ENCODE measurements around the gene RNF183.

Gene RNF183

GRCh38 chr9:113278840-113279239 is 24.3 kb downstream of the RNF183 start:
- no peak overlapping the region for H3K27ac ChIP-seq (ENCODE audit: extremely low read depth, low read depth, low read length)
- ChIA-PET POLR2A (no interaction called here), CTCF (interaction anchor here (1.0 kb wide), 1 partner anchor 313 kb away, joined by 3 read pairs; no protein-coding TSS in a partner anchor)
- no peak overlapping the region for H3K4me3 ChIP-seq (ENCODE audit: low read depth, low read length)
- 0 out of 2 replicates have a peak, but pooled peaks cover 3% of the 10 kb centered on the region for H3K4me1 ChIP-seq (ENCODE audit: control insufficient read depth, insufficient read depth, low read length)
- H3K9me3 ChIP-seq (ENCODE audit: control insufficient read depth, insufficient read depth, low read depth, low read length), result no peaks in the 10 kb centered on the region
- peaks cover 45 to 68% of the 10 kb centered on the region in 2 experiments for H3K36me3 ChIP-seq (ENCODE audit: control insufficient read depth in 2 of 2, insufficient read depth in 1 of 2, low read length in 2 of 2)
- TF ChIP-seq ZNF223 (tag by site-specific recombination; IDR thresholded peaks at IDR 0.05), result no peak
- no peak for TF ChIP-seq ZNF501 (tag by site-specific recombination; IDR thresholded peaks at IDR 0.05)
- TF ChIP-seq ZNF394 (tag by site-specific recombination; IDR thresholded peaks at IDR 0.05; ENCODE audit: borderline replicate concordance), result no peak
- TF ChIP-seq ZNF37A (tag by site-specific recombination; IDR thresholded peaks at IDR 0.05), result no peak
- TF ChIP-seq ZNF311 (tag by site-specific recombination; IDR thresholded peaks at IDR 0.05; ENCODE audit: borderline replicate concordance), result no peak
- no peak for TF ChIP-seq ZSCAN4 (tag by site-specific recombination; IDR thresholded peaks at IDR 0.05)
- TF ChIP-seq ZNF768 (tag by site-specific recombination; IDR thresholded peaks at IDR 0.05), result no peak
- TF ChIP-seq ZNF292 (tag by site-specific recombination; IDR thresholded peaks at IDR 0.05; ENCODE audit: borderline replicate concordance, low read depth), result no peak
- TF ChIP-seq ZNF792 (tag by site-specific recombination; IDR thresholded peaks at IDR 0.05), result no peak
- TF ChIP-seq KLF1 (tag by site-specific recombination; IDR thresholded peaks at IDR 0.05), result no peak
- TF ChIP-seq ZNF530 (tag by site-specific recombination; IDR thresholded peaks at IDR 0.05; ENCODE audit: low read depth), result no peak
- no peak for TF ChIP-seq IKZF3 (tag by site-specific recombination; IDR thresholded peaks at IDR 0.05)
- no peak for TF ChIP-seq ZSCAN30 (tag by site-specific recombination; IDR thresholded peaks at IDR 0.05)
- no peak for TF ChIP-seq ZEB2 (tag by site-specific recombination; IDR thresholded peaks at IDR 0.05)

DNA sequence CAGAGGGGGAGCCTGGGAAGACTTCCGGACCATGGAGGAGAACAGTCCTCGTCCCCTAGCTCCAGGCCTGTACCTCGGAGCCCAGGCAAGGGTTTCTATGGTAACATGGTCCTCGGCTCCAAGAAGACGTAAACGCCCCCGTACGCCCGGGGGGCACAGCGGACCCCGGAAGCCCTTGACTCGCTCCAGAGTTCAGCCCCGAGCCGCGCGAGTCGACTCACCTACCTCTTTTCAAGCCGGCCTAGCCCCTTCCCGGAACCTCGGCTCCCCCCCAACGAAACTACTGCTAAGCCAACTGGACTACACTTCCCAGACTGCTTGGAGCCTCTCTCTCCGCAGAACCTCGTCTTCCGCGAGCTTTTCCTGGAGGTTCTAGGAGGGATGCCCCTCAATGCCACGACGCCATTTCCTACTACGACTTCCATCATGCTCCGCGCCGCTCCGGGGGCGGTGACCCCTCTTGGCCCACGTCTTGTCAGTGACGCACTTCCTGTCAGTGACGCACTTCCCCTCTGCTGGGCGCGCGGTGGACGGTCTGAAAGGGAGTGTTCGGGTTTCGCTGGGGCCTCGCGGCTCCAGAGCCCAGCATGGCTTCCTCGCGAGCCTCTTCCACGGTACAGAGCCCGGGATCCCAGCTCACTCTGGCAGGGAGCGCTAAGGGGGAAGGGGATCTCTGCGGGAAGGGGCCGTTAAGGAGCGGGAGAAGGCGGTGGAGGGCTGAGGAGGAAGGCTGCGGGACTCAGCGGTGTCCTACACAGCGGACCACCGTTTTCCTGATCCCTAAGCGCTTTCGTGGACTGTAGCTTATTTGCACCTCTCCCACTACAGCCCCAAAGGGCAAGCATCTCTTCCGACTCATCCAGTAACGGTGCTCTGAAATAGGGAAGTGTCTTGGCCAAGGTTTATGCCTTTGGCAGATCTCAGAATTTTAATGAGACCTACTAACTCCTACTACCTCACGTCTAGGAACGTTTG is 27.7 kb downstream of the RNF183 start, which contains the start of the genes CDC26 and PRPF4:
CDC26 (minus strand) TSS at position 416 of the 975 bp plus-strand sequence. CDS start 3,065 bp downstream, outside the sequence.
PRPF4 (plus strand) TSS at position 502 of the 975 bp plus-strand sequence; CDS start at position 588, 86 bp downstream.
- H3K9me3 ChIP-seq (ENCODE audit: control insufficient read depth, insufficient read depth, low read depth, low read length), result no peaks in the 10 kb centered on the region
- H3K27ac ChIP-seq (ENCODE audit: extremely low read depth, low read depth, low read length), result peak within 1 kb of the TSS; percentile 49
- H3K36me3 ChIP-seq (ENCODE audit: control insufficient read depth in 2 of 2, insufficient read depth in 1 of 2, low read length in 2 of 2), result peaks cover 33 to 64% of the 10 kb centered on the region in 2 experiments
- H3K4me3 ChIP-seq (ENCODE audit: low read depth, low read length), result peak within 1 kb of the TSS; percentile 85
- ChIA-PET POLR2A (interaction anchor here (0.6 to 4.5 kb wide), 21 partner anchors 9 to 383 kb away, joined by 3 to 44 read pairs (median 6); partner anchors contain the start of genes ALAD, BSPRY, C9orf43 and FKBP15), CTCF (interaction anchor here (0.6 to 5.6 kb wide), 35 partner anchors 9 to 772 kb away, joined by 3 to 64 read pairs (median 5); partner anchors contain the start of genes ALAD, BSPRY, FKBP15 and SLC31A1)
- H3K4me1 ChIP-seq (ENCODE audit: control insufficient read depth, insufficient read depth, low read length), result 0 out of 2 replicates have a peak, but pooled peaks cover 3% of the 10 kb centered on the region
- TF ChIP-seq ZNF112 (tag by site-specific recombination; IDR thresholded peaks at IDR 0.05) (no peak), REPIN1 (tag by site-specific recombination; IDR thresholded peaks at IDR 0.05; ENCODE audit: low read depth) (no peak), GLIS2 (tag by site-specific recombination; IDR thresholded peaks at IDR 0.05) (peak; percentile 87), ZNF18 (tag by site-specific recombination; IDR thresholded peaks at IDR 0.05) (no peak), ZNF202 (tag by site-specific recombination; IDR thresholded peaks at IDR 0.05; ENCODE audit: borderline replicate concordance) (no peak), ZFHX2 (tag by site-specific recombination; conservative IDR thresholded peaks at IDR 0.05) (peak; percentile 96), OVOL3 (tag by site-specific recombination; IDR thresholded peaks at IDR 0.05) (no peak), MEIS1 (CRISPR knock-in tag; IDR thresholded peaks at IDR 0.05; ENCODE audit: borderline replicate concordance) (no peak), ZNF175 (tag by site-specific recombination; IDR thresholded peaks at IDR 0.05) (no peak), ZNF266 (tag by site-specific recombination; IDR thresholded peaks at IDR 0.05; ENCODE audit: low read depth) (no peak), BCL11B (tag by site-specific recombination; IDR thresholded peaks at IDR 0.05; ENCODE audit: low read depth) (no peak), KLF7 (tag by site-specific recombination; IDR thresholded peaks at IDR 0.05; ENCODE audit: borderline replicate concordance) (no peak), KLF1 (tag by site-specific recombination; IDR thresholded peaks at IDR 0.05) (peak; percentile 25; the same call in 1 of the 2 replicates)
- TF ChIP-seq, protein P1, sequence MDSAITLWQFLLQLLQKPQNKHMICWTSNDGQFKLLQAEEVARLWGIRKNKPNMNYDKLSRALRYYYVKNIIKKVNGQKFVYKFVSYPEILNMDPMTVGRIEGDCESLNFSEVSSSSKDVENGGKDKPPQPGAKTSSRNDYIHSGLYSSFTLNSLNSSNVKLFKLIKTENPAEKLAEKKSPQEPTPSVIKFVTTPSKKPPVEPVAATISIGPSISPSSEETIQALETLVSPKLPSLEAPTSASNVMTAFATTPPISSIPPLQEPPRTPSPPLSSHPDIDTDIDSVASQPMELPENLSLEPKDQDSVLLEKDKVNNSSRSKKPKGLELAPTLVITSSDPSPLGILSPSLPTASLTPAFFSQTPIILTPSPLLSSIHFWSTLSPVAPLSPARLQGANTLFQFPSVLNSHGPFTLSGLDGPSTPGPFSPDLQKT (IDR thresholded peaks at IDR 0.05; ENCODE audit: borderline replicate concordance, low read depth, low read length), result no peak
- TF ChIP-seq, protein P2, sequence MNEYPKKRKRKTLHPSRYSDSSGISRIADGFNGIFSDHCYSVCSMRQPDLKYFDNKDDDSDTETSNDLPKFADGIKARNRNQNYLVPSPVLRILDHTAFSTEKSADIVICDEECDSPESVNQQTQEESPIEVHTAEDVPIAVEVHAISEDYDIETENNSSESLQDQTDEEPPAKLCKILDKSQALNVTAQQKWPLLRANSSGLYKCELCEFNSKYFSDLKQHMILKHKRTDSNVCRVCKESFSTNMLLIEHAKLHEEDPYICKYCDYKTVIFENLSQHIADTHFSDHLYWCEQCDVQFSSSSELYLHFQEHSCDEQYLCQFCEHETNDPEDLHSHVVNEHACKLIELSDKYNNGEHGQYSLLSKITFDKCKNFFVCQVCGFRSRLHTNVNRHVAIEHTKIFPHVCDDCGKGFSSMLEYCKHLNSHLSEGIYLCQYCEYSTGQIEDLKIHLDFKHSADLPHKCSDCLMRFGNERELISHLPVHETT (tag by site-specific recombination; IDR thresholded peaks at IDR 0.05), result peak; percentile 40; the same call in 1 of the 2 replicates

All from HEK293 (cell line).